NCI-H1417 (cell line): ENCODE measurements around the gene CABLES1.
A peak's percentile ranks its signal among the peaks of the same experiment; 100 is the strongest.

Source experiments
- DNase-seq, 3 experiments: peaks; one replicate each; lab custom pipeline; 2025; lab: John Stamatoyannopoulos, UW

CABLES1 gene

GRCh38 chr18:23223641-23224040, 88.4 kb downstream of the CABLES1 start:
- no peak for DNase-seq

- no peak for DNase-seq
Observed at GRCh38 chr18:23225503-23225902, 90.2 kb downstream of the CABLES1 start.

GRCh38 chr18:23226391-23226790, 91.1 kb downstream of the CABLES1 start:
- DNase-seq: no peak

DNA sequence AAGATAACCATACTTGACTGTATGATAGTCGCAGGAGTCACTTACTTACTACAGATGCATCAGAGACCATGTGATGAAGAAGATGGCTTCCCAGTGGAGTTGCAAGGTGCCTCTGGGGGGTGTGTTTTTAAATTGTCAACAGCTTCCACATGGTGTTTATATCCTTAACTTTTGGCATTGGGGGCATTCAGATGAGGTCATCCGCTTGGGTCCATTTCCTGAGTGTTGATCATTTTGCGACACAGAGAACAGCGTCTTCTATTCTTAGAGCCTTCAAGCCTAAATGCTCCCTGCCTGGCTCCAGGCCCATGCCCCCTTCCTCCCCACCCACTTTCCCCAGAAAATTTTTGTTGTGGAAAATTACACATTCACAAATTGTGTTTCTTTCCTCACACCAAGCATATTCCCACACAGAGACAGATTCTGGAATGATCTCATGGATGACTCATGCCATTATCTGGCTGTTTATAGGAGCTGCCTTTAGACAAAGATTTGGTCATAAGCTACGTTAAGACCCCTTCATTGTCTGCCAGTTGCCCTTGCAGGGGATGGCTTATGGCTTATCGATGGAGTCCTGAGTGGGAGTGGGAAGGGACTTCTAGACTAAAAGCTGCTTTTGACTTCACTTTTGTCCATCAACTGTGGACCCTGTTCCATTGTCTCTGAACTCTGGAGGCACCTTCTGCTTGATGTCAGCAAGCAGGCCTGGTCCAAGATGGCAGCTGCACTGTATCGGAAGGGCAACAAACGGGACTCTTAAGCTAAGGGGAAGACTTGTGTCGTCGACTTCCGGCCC, 91.8 kb downstream of the CABLES1 start:
- peak in 1 of 3 experiments; percentile 51 for DNase-seq

DNA sequence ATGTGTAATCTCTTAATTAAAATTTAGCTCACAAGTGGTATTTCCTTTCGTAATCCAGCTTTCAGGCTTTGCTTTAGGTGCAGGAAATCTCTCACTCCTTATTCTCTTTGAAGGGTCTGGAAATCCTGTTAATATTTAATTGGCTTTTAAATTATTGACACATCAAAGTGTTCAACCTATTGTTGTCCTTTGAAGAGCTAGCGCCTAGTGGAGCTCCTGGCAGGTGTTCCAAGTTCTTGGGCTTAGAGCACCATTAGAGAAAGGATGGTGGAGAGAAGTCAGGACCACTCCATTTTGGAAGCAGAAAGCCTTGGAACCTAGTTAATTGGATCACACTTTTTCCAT, 92.4 kb downstream of the CABLES1 start:
- peak; percentile 6 to 86 (median 51) for DNase-seq

- DNase-seq: peak in 1 of 3 experiments; percentile 35
Observed at GRCh38 chr18:23228102-23229061, 93.1 kb downstream of the CABLES1 start.

DNA sequence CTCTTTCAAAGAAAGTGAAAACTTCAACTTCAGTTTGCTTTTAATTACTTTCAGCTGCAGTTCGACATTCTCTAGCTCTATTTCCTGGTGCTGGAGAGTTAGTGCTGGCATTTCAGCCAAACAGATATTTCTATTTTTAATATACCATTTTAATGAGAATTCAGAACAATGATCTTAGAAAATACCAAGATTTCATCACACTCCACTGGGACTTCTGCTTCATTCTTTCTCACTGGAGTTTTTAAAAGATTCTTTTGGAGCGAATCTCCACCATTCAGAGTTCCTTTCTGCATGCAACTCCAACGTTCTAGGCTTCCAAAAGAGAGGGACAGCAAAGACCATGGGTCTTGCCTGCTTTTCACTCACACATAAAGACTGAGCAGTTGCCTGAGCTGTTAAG, 94.2 kb downstream of the CABLES1 start:
- DNase-seq: no peak

- no peak for DNase-seq
Observed at GRCh38 chr18:23230686-23231085, 95.4 kb downstream of the CABLES1 start.

DNA sequence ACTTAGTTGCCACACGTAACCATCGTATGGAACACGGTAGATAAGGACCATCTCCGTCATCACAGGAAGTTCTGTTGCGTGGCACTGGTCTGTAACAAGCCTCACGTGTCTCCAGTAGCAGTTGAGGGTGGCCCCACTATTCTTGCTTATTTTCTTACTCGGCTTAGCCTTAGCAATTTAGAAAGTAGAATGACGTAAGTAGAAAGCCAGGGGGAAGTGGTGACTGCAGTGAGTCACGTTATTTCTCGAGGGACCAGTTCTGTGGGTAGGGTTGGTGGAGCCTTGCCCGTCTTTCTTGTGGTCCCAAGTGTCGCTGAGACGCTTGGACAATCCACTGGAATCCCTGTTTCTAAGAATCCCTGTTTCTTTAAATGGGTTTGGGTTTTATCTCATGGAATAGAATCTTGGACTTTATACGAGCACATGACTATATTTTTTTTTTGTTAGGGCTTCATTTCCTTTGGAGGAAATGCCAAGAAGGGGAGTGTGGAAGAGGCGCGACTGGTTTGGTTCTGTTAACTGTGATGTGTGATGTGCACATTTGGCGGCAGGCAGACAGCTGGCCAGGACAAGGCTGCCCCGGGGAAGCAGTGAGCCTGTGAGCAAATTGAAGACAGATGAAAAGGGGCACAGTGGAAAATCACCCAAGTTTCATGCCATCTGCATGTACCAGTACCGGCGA, 96.2 kb downstream of the CABLES1 start:
- DNase-seq: no peak

DNA sequence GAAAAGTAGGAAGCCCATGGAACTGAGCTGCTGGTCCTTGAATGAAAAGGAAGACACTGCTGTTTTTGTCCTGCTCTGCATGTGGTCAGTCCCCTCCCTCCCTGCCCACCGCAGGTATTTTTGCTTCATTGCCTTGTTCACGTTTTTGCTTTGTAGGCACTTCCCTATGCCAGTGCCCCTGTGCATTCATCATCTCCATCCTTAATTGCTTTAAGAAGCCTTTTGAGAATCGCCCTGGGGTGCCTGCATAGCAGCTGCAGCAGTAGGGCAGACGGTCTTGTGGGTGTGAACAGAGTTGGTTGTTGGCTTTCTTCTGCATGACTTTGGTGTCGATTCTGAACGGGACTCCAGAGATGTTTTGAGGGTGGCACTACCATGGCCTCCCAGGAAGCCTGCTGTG, 97.0 kb downstream of the CABLES1 start:
- DNase-seq: peak; percentile 48 to 71 (median 65)

DNA sequence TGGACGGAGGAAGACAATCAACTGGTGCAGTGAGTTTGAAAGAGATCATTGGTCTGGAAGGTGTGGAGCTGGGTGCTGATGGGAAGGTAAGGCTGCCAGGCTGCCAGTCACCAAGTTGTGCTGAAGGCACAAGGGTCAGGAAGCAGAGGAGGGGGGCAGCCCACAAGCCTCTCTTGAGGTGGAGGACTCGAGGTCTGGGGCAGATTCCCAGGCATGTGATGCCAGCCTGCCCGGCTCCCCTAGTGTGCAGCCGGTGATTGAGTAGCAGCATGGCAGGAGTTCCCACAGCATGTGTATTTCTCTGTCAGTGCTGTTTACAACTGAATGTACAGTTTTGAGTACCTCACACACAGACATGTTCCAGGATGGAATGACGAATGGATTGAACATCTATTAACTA, 99.3 kb downstream of the CABLES1 start:
- DNase-seq: no peak

GRCh38 chr18:23235336-23235735, 100.1 kb downstream of the CABLES1 start:
- DNase-seq: peak in 1 of 3 experiments; percentile 5

DNA sequence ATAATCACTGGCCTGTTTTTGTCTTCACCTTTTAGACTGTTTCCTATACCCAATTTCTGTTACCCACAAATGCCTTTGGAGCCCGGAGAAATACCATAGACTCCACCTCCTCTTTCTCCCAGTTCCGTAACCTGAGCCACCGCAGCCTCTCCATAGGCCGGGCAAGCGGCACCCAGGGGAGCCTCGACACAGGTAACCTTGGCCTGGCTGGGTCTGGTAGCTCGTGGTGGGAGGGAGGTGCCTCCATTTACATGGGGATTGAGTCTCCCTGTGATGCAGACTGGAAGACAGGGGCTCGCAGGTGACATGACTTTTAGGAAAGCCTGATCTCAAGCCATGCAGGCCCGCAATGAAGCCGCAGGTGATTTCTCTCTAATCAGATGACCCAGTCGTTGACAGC, 100.6 kb downstream of the CABLES1 start:
- peak in 1 of 3 experiments; percentile 31 for DNase-seq

- DNase-seq: no peak
Observed at GRCh38 chr18:23236876-23237468, 101.7 kb downstream of the CABLES1 start.

DNA sequence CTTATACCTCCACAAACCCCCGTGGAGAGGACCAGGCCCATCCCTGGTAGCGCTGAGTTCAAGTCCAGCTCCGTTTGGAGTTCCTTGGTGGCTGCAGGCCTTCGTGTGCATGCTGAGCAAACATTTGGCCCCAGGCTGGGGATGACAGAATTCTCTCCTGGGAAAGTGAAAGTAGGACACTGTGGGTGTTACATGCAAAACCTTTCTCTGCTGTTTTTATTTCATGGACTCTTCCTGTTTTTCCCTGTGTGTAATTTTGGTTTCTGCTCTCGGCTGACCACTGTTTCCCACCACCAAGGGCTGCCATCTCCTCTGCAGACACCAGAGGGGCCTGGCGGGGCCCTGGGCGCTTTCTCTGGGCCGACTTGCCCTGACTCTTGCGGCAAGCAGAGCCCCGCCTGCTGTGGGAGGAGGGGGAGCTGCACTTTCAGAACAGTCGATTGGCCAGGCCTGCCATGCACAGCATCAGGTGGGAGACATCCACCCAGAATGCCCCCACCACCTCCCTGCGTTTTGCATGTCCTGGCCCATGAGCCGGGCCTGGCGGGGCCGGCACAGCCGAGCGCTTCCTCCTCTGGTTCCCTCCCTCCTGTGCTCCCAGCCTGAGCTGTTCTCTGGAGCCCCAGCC, 102.4 kb downstream of the CABLES1 start:
- no peak for DNase-seq

GRCh38 chr18:23238152-23238531, 102.9 kb downstream of the CABLES1 start:
- DNase-seq: no peak

DNA sequence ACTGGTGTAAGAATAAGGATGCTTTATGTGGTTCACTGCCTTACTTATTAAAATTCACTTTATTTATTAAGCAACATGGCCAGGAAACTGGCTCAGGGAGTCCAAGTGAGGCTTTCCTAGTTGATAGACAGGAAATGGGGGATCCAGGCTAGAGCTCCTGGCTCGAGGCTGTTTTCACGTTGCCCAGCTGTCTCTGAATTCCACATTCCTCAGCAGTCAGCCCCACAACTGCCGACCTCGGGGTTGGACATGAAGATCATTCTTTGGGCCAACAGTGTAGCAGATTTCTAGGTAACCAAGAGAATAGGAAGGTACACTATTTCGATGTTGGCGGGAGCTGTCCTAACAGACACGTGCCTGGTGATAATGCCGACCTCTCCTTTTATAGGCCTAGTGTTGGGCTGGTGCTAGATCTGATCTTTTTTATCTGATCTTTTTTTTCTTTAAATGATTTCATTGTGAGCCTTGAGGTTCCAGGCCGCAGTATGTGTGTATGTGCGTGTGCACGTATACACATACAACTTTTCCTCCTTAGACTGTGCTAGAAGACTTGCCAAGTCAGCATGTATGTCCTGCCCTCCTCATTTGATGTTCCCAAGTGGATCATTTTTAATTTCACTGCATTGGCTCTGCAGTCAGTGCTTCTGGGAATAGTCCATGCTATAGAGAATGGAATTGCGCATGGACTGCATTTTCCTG, 103.5 kb downstream of the CABLES1 start:
- DNase-seq: no peak

DNA sequence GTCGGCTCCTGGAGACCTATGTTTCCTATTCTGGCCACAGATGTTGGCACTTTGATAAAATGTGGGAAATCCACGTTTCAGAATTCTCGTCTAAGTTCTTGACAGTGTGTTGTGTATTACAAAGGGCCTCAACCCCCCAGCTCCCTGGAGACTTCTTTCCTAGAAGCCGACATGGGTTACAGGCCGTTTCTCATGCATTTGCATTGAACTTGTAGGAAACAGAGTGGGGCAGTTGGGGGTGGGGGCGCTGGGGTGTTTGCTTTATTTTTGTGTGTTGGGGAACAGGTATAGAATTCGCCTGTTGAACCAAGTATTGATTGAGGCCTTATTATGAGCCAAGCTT, 104.0 kb downstream of the CABLES1 start:
- no peak for DNase-seq

DNA sequence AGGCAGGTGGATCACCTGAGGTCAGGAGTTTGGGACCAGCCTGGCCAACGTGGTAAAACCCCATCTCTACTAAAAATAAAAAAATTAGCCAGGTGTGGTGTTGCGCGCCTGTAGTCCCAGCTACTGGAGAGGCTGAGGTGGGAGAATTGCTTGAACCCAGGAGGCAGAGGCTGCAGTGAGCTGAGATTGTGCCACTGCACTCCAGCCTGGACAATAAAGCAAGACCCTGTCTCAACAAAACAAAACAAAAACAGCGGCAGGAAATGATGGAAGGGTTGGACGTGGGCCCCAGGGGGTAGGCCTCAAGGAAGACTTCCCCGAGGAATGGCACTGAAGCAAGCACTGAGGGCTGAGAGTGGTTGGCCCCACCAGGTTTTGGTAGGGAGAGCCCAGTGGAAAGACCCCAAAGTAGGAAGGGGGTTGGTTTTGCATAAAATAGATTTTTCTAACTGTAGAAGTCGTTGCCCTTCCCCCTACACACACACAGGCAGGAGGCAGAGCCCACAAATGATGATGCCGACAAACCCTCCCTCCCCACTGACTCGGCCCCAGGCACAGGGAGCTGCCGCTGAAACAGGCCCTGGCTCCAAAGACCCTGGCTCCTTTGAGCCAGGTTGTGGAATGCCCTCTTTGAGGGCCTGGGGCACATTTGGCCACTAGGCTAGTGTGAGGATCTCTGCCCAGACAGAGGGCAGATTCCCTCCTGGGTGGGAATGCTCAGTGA, 104.8 kb downstream of the CABLES1 start:
- no peak for DNase-seq

DNA sequence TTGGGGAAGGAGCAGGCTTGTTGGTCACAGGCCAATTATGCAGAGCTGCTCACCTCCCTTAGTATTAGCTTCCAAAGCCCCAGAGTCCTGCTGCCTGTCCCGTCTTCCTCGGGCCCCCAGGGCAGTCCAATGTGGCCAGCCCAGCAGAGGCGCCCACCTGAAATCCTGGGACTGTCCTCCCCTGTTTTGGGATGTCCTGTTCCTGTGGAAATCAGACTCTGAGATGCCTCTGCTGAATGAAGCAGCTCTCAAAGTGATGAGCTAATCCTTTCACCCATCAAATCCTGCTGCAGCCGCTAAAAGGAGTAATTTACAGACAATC, 105.3 kb downstream of the CABLES1 start:
- DNase-seq: peak in 1 of 3 experiments; percentile 6
